Measurements from ENCODE around the gene UROS. TPM values are rescaled to one million over a fixed set of nuclear protein-coding genes. Genes with fewer than 3 reads are reported as not detected.

Gene UROS
- total RNA-seq, 1 donor from 2014 or later: 69.6 TPM

DNA sequence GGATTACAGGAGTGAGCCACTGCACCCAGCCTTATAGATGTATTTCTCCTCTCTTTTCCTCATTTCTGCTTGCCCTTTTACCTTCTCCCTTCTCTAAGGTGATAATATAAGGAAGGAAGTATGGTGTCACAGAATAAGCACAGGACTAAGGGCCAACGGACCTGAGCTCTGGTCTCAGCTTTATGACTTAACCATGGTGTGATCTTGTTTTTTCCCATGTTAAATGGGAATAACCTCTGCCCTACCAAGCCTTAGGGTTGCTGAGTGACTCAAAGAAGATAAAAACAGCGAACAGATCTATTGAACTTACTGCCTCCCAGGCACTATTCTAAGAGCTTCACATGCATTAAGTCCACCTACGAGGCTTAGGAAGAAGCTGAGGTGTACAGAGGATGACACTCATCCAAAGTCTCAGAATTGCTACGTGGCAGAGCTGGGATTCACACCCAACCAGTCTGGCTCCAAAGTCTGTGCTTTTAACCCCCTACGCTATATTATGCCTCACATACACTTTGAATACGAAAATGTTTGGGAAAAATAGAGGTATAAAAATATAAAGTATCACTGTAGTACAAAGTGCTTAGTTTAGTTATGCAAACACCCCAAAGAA lies 5.6 kb downstream of the UROS start:
- Mint-ChIP-seq H3K36me3 (ENCODE audit: low read depth) (peaks cover 10% of the 10 kb centered on the region), H3K4me3 (ENCODE audit: unreplicated experiment) (no peak overlapping the region), H3K27ac (ENCODE audit: unreplicated experiment) (no peak overlapping the region), H3K4me1 (ENCODE audit: low read depth) (peaks cover 15% of the 10 kb centered on the region), H3K9me3 (ENCODE audit: low read depth) (no peaks in the 10 kb centered on the region), H3K27me3 (ENCODE audit: low read depth) (no peaks in the 10 kb centered on the region)
- no peak for TF ChIP-seq CTCF (IDR thresholded peaks at IDR 0.05)
- DNase-seq (ENCODE audit: low spot score): no peak

GRCh38 chr10:125816548-125816947 lies 6.5 kb downstream of the UROS start:
- no peak overlapping the region for H3K27ac Mint-ChIP-seq (ENCODE audit: unreplicated experiment)
- no peak overlapping the region for H3K4me3 Mint-ChIP-seq (ENCODE audit: unreplicated experiment)
- peaks cover 12% of the 10 kb centered on the region for H3K4me1 Mint-ChIP-seq (ENCODE audit: low read depth)
- H3K9me3 Mint-ChIP-seq (ENCODE audit: low read depth): no peaks in the 10 kb centered on the region
- H3K36me3 Mint-ChIP-seq (ENCODE audit: low read depth): peaks cover 11% of the 10 kb centered on the region
- TF ChIP-seq CTCF (IDR thresholded peaks at IDR 0.05): no peak
- DNase-seq (ENCODE audit: low spot score): no peak
- H3K27me3 Mint-ChIP-seq (ENCODE audit: low read depth): no peaks in the 10 kb centered on the region

GRCh38 chr10:125815764-125816163 lies 7.3 kb downstream of the UROS start:
- Mint-ChIP-seq H3K27ac (ENCODE audit: unreplicated experiment) (no peak overlapping the region), H3K27me3 (ENCODE audit: low read depth) (no peaks in the 10 kb centered on the region), H3K4me3 (ENCODE audit: unreplicated experiment) (no peak overlapping the region), H3K4me1 (ENCODE audit: low read depth) (peaks cover 12% of the 10 kb centered on the region), H3K36me3 (ENCODE audit: low read depth) (peaks cover 14% of the 10 kb centered on the region), H3K9me3 (ENCODE audit: low read depth) (no peaks in the 10 kb centered on the region)
- TF ChIP-seq CTCF (IDR thresholded peaks at IDR 0.05): no peak
- DNase-seq (ENCODE audit: low spot score): no peak

GRCh38 chr10:125812128-125812750 lies 10.8 kb downstream of the UROS start:
- no peak overlapping the region for H3K4me3 Mint-ChIP-seq (ENCODE audit: unreplicated experiment)
- no peak for DNase-seq (ENCODE audit: low spot score)
- peak overlapping the region; percentile 61 for H3K27ac Mint-ChIP-seq (ENCODE audit: unreplicated experiment)

GRCh38 chr10:125811251-125811650 lies 11.8 kb downstream of the UROS start:
- H3K27ac Mint-ChIP-seq (ENCODE audit: unreplicated experiment): no peak overlapping the region
- no peak for DNase-seq (ENCODE audit: low spot score)
- no peaks in the 10 kb centered on the region for H3K9me3 Mint-ChIP-seq (ENCODE audit: low read depth)
- TF ChIP-seq CTCF (IDR thresholded peaks at IDR 0.05): no peak
- H3K27me3 Mint-ChIP-seq (ENCODE audit: low read depth): no peaks in the 10 kb centered on the region
- H3K4me3 Mint-ChIP-seq (ENCODE audit: unreplicated experiment): no peak overlapping the region
- H3K4me1 Mint-ChIP-seq (ENCODE audit: low read depth): peaks cover 12% of the 10 kb centered on the region
- peaks cover 31% of the 10 kb centered on the region for H3K36me3 Mint-ChIP-seq (ENCODE audit: low read depth)

More at GRCh38 chr10:125812128-125812750, 10.8 kb downstream of the UROS start:
- H3K4me1 Mint-ChIP-seq (ENCODE audit: low read depth): peaks cover 12% of the 10 kb centered on the region
- H3K36me3 Mint-ChIP-seq (ENCODE audit: low read depth): peaks cover 27% of the 10 kb centered on the region
- no peaks in the 10 kb centered on the region for H3K9me3 Mint-ChIP-seq (ENCODE audit: low read depth)
- H3K27me3 Mint-ChIP-seq (ENCODE audit: low read depth): no peaks in the 10 kb centered on the region
- TF ChIP-seq CTCF (IDR thresholded peaks at IDR 0.05): no peak
